Gastrocnemius medialis (tissue), 4 donors: ENCODE measurements around the gene MBD3L4. TPM values are rescaled to one million over a fixed set of nuclear protein-coding genes. Genes with fewer than 3 reads are reported as not detected.

Experiments
- ATAC-seq, 2 donors: fragments of 150-250 bp; one replicate each; pipeline ENCODE4 v1.9.1; 2016
- DNase-seq, 2 donors: peaks; one replicate each; pipeline ENCODE4 v3.0.0-alpha.2; 2019
- H3K27ac ChIP-seq, 4 donors: fragments of 200-600 bp; sonication (generic); 1 replicate in 1 of 4; 2 replicates in 3 of 4; pipeline ENCODE4 v1.5.1; 2016 to 2018; ENCODE audit warnings: mild to moderate bottlenecking in 2 of 4, moderate library complexity in 1 of 4
- H3K27me3 ChIP-seq, 3 donors: fragments of 200-600 bp; sonication (generic) in 2 of 3; 1 replicate in 1 of 3; 2 replicates in 2 of 3; pipeline versions ENCODE4 v1.5.1 to v1.6.0; 2016 to 2019; ENCODE audit warnings: mild to moderate bottlenecking in 1 of 3, moderate library complexity in 1 of 3
- H3K36me3 ChIP-seq, 2 donors: fragments of 200-600 bp; sonication (generic) in 1 of 2; one replicate each; pipeline ENCODE4 v1.5.1; 2017 to 2018
- H3K4me1 ChIP-seq, 2 donors: fragments of 200-600 bp; sonication (generic) in 1 of 2; one replicate each; pipeline ENCODE4 v1.5.1; 2016 to 2017; ENCODE audit warnings: mild to moderate bottlenecking in 2 of 2
- H3K4me3 ChIP-seq, 4 donors: fragments of 200-600 bp; sonication (generic) in 3 of 4; 1 replicate in 1 of 4; 2 replicates in 3 of 4; pipeline ENCODE4 v1.5.1; 2016 to 2019; ENCODE audit warnings: mild to moderate bottlenecking in 2 of 4
- H3K9me3 ChIP-seq, 3 donors: fragments of 200-600 bp; sonication (generic) in 2 of 3; 1 replicate in 1 of 3; 2 replicates in 2 of 3; pipeline ENCODE4 v1.5.1; 2016 to 2019
- CTCF ChIP-seq, 5 experiments: fragments of 450-650 bp in 3 of 5; fragments of 200-600 bp in 2 of 5; sonication (generic) in 2 of 5; IDR thresholded peaks in 4 of 5; conservative IDR thresholded peaks in 1 of 5; 1 replicate in 4 of 5; 2 replicates in 1 of 5; pipeline ENCODE4 v1.5.1; 2016 to 2019; ENCODE audit warnings: antibody characterized with exemption in 5 of 5, mild to moderate bottlenecking in 3 of 5, moderate library complexity in 3 of 5
- POLR2A ChIP-seq, 2 donors: fragments of 450-650 bp; IDR thresholded peaks; one replicate each; pipeline ENCODE4 v1.6.1; 2017; ENCODE audit warnings: antibody characterized with exemption in 2 of 2, mild to moderate bottlenecking in 2 of 2, moderate library complexity in 2 of 2
- in situ Hi-C, 4 donors: fragments of 200-750 bp; cut with MboI; loops; one replicate each; pipeline versions ENCODE4 v1.15.0 to v1.8.0; 2017; ENCODE audit warnings: low sequenced_read_pairs in 4 of 4
- intact Hi-C: fragments of 100-400 bp; cut with DNase I; formaldehyde crosslinking; loops from one replicate; pipeline ENCODE4 v1.15.1; 2023; ENCODE audit warnings: low total_unique reads
- total RNA-seq, 4 donors: library from RNA; depleted of rRNA; stranded (reverse); fragments of >200 nt; gene quantifications; one replicate each; pipeline versions ENCODE4 v1.1.0 to v1.2.3, GENCODE V29; 2016

Gene MBD3L4
- total RNA-seq, 4 donors from 2014 or later, result not detected

DNA sequence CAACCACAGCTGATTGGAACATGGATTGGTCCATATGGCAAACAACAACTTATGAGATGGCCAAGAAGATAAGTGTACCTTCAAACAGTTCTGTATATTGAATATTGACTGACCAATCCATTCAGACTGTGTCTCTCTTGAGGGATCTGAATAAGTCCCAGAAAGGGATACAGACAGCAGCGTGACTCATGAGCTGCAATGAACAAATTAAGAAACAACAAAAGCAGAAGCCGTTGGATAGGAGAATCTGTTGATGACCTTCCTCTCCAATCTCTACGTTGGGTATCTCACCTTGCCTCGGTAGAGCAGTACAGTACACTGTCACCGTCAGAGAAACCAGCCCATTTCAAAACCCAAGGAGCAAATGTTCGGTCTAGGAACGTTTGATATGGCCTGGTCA, 40.0 kb downstream of the MBD3L4 start:
- no peaks in the 10 kb centered on the region for H3K36me3 ChIP-seq
- no peaks in the 10 kb centered on the region for H3K4me1 ChIP-seq
- H3K27me3 ChIP-seq, result peaks cover 0 to 2% (median 0%) of the 10 kb centered on the region in 3 donors
- DNase-seq (no peak), ATAC-seq (no peak)
- H3K4me3 ChIP-seq, result no peak overlapping the region
- in situ Hi-C loops, result no loop called here
- no peaks in the 10 kb centered on the region for H3K9me3 ChIP-seq
- intact Hi-C loops, result no loop called here
- TF ChIP-seq CTCF (IDR thresholded peaks at IDR 0.05 in 4 of 5, conservative IDR thresholded peaks at IDR 0.05 in 1 of 5) (no peak), POLR2A (IDR thresholded peaks at IDR 0.05) (no peak)
- H3K27ac ChIP-seq, result no peak overlapping the region

- intact Hi-C loops, result no loop called here
- ATAC-seq, result no peak
Measured at GRCh38 chr19:6997679-6998445, 42.1 kb downstream of the MBD3L4 start.

DNA sequence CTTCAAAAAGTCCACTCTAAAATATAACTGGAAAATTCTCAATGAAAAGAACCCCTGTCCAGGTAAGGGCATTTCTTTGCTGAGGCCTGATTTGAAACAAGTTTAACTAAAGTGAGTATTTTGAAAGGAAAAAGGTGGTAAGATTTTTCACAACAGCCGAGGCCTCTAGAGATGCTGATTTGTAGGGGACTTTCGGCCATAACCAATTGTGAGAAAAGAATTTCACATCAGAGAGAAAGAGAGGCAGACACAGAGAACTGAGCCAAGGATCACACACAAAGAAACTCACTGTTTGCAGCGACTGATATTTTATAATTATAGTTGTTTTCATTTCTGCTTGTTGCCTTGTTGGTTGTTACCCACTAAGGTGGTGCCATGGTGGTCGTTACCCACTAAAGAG, 43.2 kb downstream of the MBD3L4 start:
- Histone ChIP-seq H3K36me3 (no peaks in the 10 kb centered on the region), H3K4me3 (no peak overlapping the region), H3K27ac (no peak overlapping the region), H3K27me3 (no peaks in the 10 kb centered on the region), H3K4me1 (no peaks in the 10 kb centered on the region), H3K9me3 (no peaks in the 10 kb centered on the region)
- intact Hi-C loops, result no loop called here
- TF ChIP-seq POLR2A (IDR thresholded peaks at IDR 0.05) (no peak), CTCF (IDR thresholded peaks at IDR 0.05 in 4 of 5, conservative IDR thresholded peaks at IDR 0.05 in 1 of 5) (no peak)
- in situ Hi-C loops, result no loop called here
- ATAC-seq (no peak), DNase-seq (no peak)

More at GRCh38 chr19:6997679-6998445, 42.1 kb downstream of the MBD3L4 start:
- Histone ChIP-seq H3K36me3 (no peaks in the 10 kb centered on the region), H3K4me1 (no peaks in the 10 kb centered on the region), H3K27me3 (peaks cover 0 to 2% (median 0%) of the 10 kb centered on the region in 3 donors), H3K27ac (no peak overlapping the region), H3K9me3 (no peaks in the 10 kb centered on the region), H3K4me3 (no peak overlapping the region)
- no peak for TF ChIP-seq POLR2A (IDR thresholded peaks at IDR 0.05)
- TF ChIP-seq CTCF (IDR thresholded peaks at IDR 0.05 in 4 of 5, conservative IDR thresholded peaks at IDR 0.05 in 1 of 5), result no peak
- no peak for DNase-seq
- in situ Hi-C loops, result no loop called here

DNA sequence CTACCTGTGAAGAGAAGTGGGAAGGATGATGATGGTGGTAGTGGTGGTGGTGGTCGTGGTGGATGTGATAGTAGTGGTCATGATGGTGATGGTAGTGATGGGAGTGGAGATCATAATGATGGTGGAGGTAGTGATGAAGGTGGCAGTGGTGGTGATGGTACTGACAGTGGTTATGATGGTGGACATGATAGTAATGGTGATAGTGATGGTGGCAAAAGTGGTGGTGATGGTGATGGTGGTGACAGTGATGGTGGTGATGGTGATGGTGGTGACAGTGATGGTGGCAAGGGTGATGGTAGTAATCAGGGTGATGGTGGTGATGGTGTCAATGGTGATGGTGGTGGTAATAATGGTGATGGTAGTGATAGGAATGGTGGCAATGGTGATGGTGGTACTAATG, 44.9 kb downstream of the MBD3L4 start:
- no peak overlapping the region for H3K27ac ChIP-seq
- no peak overlapping the region for H3K4me3 ChIP-seq
- H3K9me3 ChIP-seq, result no peaks in the 10 kb centered on the region
- no peaks in the 10 kb centered on the region for H3K4me1 ChIP-seq
- in situ Hi-C loops (no loop called here), intact Hi-C loops (no loop called here)
- no peaks in the 10 kb centered on the region for H3K36me3 ChIP-seq
- DNase-seq, result no peak
- TF ChIP-seq POLR2A (IDR thresholded peaks at IDR 0.05) (no peak), CTCF (IDR thresholded peaks at IDR 0.05 in 4 of 5, conservative IDR thresholded peaks at IDR 0.05 in 1 of 5) (no peak)
- ATAC-seq, result no peak
- no peaks in the 10 kb centered on the region for H3K27me3 ChIP-seq
